Measurements from ENCODE around the gene COLQ.

Gene COLQ

GRCh38 chr3:15519096-15519495 is 2.4 kb downstream of the COLQ start:
- no peak for DNase-seq

- DNase-seq, result no peak
Observed at GRCh38 chr3:15514663-15515340, 6.7 kb downstream of the COLQ start.

GRCh38 chr3:15513810-15514662 is 7.5 kb downstream of the COLQ start:
- DNase-seq, result no peak

GRCh38 chr3:15513116-15513515 is 8.4 kb downstream of the COLQ start:
- no peak for DNase-seq

- DNase-seq, result no peak
Observed at GRCh38 chr3:15512166-15512565, 9.3 kb downstream of the COLQ start.

GRCh38 chr3:15511156-15511555 is 10.3 kb downstream of the COLQ start:
- DNase-seq, result no peak

- no peak for DNase-seq
Observed at GRCh38 chr3:15510493-15510892, 11.0 kb downstream of the COLQ start.

GRCh38 chr3:15506571-15506970 is 14.9 kb downstream of the COLQ start:
- DNase-seq, result no peak

GRCh38 chr3:15505479-15506165 is 15.9 kb downstream of the COLQ start:
- DNase-seq, result no peak

GRCh38 chr3:15502616-15503015 is 18.9 kb downstream of the COLQ start:
- DNase-seq, result no peak

- DNase-seq, result no peak
Observed at GRCh38 chr3:15501126-15501525, 20.4 kb downstream of the COLQ start.

- no peak for DNase-seq
Observed at GRCh38 chr3:15500107-15500724, 21.3 kb downstream of the COLQ start.

- no peak for DNase-seq
Observed at GRCh38 chr3:15499536-15499935, 22.0 kb downstream of the COLQ start.

- no peak for DNase-seq
Observed at GRCh38 chr3:15498431-15499214, 22.9 kb downstream of the COLQ start.

- no peak for DNase-seq
Observed at GRCh38 chr3:15497964-15498363, 23.5 kb downstream of the COLQ start.

- no peak for DNase-seq
Observed at GRCh38 chr3:15496341-15496664, 25.2 kb downstream of the COLQ start.

- no peak for DNase-seq
Observed at GRCh38 chr3:15495461-15496340, 25.8 kb downstream of the COLQ start.

GRCh38 chr3:15493436-15493835 is 28.1 kb downstream of the COLQ start:
- no peak for DNase-seq

- DNase-seq, result no peak
Observed at GRCh38 chr3:15492847-15493360, 28.6 kb downstream of the COLQ start.

- no peak for DNase-seq
Observed at GRCh38 chr3:15491143-15491542, 30.4 kb downstream of the COLQ start.

GRCh38 chr3:15490158-15490557 is 31.3 kb downstream of the COLQ start:
- DNase-seq, result no peak
